Measurements from ENCODE around the gene MORF4L2. TPM values are rescaled to one million over a fixed set of nuclear protein-coding genes. Genes with fewer than 3 reads are reported as not detected.
"Not testable (repeated sequence)": the region's sequence is repeated elsewhere in the genome, so short reads cannot be mapped to it uniquely, and the experiment has no call there.

The MORF4L2 gene
- total and polyA plus RNA-seq, 7 donors: 182 to 524 (median 273) TPM

DNA sequence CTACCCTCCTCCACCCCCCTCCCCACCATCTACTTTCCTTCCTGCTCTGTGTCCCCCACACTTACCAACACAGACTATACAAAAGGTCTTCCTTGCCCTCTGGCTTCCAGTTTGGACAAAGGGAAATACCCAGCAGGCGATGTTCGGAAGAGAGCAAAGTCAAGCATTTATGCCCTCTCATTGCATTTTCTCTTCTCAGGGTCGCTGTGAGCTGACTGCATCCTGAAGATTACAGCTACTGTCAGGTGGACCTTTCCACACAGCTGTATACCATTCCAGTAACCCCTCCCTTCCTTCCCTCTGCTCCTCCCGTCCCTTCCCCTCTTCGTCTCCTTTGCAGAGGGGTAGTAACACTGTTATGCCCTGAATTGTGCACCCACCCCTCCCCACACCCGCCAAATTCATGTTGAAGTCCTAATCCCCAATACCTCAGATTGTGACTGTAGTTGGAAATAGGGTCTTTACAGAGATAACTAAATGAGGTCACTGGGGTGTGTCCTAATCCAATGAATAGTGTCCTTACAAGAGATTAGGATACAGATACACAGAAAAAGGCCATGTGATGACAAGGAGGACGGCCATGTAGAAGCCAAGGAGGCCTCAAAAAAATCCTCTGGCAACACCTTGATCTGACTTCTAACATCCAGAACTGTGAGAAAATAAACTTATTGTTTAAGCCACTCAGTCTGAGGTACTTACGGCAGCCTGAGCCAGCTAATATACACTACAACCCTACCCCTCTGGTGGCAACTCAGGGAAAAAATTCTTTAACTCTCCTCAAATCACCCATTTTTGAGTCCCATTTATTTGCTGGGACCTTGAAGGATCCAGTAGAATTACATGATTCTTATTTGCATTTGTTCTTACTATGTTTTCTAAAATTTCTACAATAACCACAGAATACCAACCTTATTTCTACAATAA, 11.7 kb downstream of the MORF4L2 start:
- H3K9me3 ChIP-seq: no peaks in the 10 kb centered on the region
- no peaks in the 10 kb centered on the region for H3K4me1 ChIP-seq
- intact Hi-C loops (cut with DNase I): no loop called here
- 71 to 86% (median 84%) methylated on average over 8 of the region's 8 CpGs for WGBS, 3 donors
- H3K36me3 ChIP-seq (ENCODE audit: insufficient read depth in 1 of 2, low read depth in 1 of 2): peaks cover 0 to 46% of the 10 kb centered on the region in 2 donors
- no peak overlapping the region for H3K27ac ChIP-seq
- no peak overlapping the region for H3K4me3 ChIP-seq
- DNase-seq (no peak), ATAC-seq (no peak)
- H3K27me3 ChIP-seq (ENCODE audit: insufficient read depth in 3 of 3, low read length in 2 of 3): no peaks in the 10 kb centered on the region
- TF ChIP-seq, protein P1, sequence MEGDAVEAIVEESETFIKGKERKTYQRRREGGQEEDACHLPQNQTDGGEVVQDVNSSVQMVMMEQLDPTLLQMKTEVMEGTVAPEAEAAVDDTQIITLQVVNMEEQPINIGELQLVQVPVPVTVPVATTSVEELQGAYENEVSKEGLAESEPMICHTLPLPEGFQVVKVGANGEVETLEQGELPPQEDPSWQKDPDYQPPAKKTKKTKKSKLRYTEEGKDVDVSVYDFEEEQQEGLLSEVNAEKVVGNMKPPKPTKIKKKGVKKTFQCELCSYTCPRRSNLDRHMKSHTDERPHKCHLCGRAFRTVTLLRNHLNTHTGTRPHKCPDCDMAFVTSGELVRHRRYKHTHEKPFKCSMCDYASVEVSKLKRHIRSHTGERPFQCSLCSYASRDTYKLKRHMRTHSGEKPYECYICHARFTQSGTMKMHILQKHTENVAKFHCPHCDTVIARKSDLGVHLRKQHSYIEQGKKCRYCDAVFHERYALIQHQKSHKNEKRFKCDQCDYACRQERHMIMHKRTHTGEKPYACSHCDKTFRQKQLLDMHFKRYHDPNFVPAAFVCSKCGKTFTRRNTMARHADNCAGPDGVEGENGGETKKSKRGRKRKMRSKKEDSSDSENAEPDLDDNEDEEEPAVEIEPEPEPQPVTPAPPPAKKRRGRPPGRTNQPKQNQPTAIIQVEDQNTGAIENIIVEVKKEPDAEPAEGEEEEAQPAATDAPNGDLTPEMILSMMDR (IDR thresholded peaks at IDR 0.05): no peak

DNA sequence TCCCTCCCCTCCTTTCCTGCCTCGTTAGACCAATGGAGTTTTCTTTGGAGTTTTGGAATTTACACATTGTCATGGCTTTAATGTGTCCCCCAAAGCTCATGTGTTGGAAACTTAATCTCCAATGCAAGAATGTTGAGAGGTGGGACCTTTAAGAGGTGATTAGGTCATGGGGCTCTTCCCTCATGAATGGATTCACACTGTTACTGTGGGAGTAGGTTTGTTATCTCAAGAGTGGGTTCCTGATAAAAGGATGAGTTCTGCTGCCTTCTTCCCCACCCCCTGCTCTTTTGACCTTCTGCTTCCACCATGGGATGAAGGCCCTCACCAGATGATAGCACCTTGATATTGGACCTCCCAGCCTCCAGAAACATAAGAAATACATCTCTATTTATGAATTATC, 16.8 kb downstream of the MORF4L2 start:
- intact Hi-C loops (cut with DNase I): no loop called here
- 67 to 100% (median 73%) methylated on average over 1 of the region's 1 CpG for WGBS, 3 donors
- TF ChIP-seq, protein P1 (IDR thresholded peaks at IDR 0.05): no peak
- Histone ChIP-seq H3K27ac (no peak overlapping the region), H3K27me3 (ENCODE audit: insufficient read depth in 3 of 3, low read length in 2 of 3) (no peaks in the 10 kb centered on the region), H3K4me3 (no peak overlapping the region), H3K4me1 (no peaks in the 10 kb centered on the region), H3K9me3 (no peaks in the 10 kb centered on the region), H3K36me3 (ENCODE audit: insufficient read depth in 1 of 2, low read depth in 1 of 2) (no peaks in the 10 kb centered on the region)
- DNase-seq (no peak), ATAC-seq (no peak)

DNA sequence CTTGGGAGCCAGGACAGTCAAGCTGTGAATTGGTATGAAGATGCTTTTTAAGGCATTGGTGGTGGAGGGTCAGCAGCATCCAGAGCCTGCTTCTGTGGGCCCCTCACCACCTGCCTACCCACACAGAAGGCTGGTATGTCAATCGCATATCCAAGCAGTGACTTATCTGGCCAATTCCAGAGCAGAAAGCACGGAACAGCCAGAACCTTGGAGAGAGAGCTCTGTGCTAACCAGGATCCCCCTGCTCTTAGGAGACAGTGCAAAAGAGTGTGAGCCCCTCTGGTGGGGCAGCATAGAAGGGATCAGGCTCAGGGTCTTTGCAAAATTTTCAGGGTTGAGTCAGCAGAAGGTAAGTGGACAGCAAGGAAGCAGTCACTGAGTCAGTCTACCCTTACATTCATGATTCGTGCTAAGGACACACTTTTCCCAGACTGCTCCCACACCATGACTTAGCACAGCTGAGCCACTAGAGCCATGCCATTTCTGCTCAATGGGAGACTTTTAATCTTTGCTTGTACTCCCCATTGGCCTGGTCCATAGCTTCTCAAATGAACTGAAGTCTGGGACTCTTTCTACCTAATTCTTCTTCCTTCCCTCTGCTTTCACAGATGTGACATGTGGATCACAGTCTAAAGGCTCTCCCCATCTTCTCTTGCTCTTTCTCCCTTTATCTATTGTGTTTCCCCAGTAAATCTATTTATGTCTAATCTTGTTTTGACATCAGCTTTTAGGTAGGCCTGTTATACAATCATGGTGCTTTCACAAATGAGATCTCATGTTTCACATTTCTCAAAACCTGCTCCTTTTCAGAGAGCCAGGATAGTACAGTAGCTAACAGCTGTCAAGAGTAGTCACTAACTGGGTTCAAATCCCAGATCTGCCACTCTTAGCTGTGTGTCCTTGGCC, 20.0 kb downstream of the MORF4L2 start:
- intact Hi-C loops (cut with DNase I): no loop called here
- ATAC-seq: no peak

DNA sequence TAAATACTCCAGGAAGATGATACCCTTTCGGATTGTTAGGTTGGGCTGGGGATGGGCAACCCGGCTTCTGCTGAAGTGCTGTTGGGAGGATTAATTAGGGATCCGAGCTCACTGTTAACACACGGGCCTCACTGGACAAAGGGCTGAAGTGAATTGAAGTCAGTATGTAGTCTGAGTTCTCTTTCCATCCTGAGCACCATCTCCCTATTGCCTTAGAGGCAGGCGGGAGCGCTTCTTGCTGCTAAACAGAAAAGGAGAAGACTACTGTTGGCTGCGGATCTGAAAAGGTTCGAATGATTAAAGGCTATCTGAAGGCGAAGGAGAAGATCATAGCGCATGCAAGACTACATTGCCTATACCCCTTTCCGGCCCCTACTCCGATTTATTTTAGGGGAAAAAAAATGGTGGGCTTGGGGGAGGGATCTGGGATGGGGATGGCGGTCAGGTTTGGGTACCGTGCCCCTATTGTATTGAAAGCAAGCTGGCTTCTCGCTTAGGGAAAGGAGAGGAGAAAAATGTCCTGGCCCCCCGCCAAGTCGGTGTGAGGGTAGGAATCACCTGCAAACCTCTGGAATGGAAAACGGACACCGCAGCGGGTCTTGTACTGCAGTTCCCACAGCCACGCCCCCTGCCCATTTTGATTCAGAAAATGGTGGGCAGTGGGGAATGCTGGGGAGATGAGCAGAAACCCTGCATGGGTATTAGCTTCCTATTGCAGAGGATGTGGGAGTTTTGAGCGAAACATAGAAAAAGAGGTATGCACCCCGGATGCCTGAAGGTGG, 22.3 kb downstream of the MORF4L2 start:
- no peak for ATAC-seq
- 18 to 33% (median 19%) methylated on average over 20 to 23 of the region's 23 CpGs for WGBS, 3 donors
- intact Hi-C loops (cut with DNase I): no loop called here
- Histone ChIP-seq H3K4me1 (no peaks in the 10 kb centered on the region), H3K4me3 (no peak overlapping the region), H3K36me3 (ENCODE audit: insufficient read depth in 1 of 2, low read depth in 1 of 2) (no peaks in the 10 kb centered on the region), H3K9me3 (no peaks in the 10 kb centered on the region), H3K27me3 (ENCODE audit: insufficient read depth in 3 of 3, low read length in 2 of 3) (peaks cover 0 to 45% (median 0%) of the 10 kb centered on the region in 3 donors), H3K27ac (no peak overlapping the region)
- TF ChIP-seq, protein P1 (IDR thresholded peaks at IDR 0.05): no peak
- no peak for DNase-seq

More for the DNA sequence above, 20.0 kb downstream of the MORF4L2 start:
- no peaks in the 10 kb centered on the region for H3K36me3 ChIP-seq (ENCODE audit: insufficient read depth in 1 of 2, low read depth in 1 of 2)
- peaks cover 0 to 28% (median 0%) of the 10 kb centered on the region in 3 donors for H3K27me3 ChIP-seq (ENCODE audit: insufficient read depth in 3 of 3, low read length in 2 of 3)
- H3K4me1 ChIP-seq: no peaks in the 10 kb centered on the region
- TF ChIP-seq, protein P1 (IDR thresholded peaks at IDR 0.05): no peak
- no peak for DNase-seq
- 76 to 98% (median 91%) methylated on average over 3 of the region's 3 CpGs for WGBS, 3 donors
- H3K27ac ChIP-seq: no peak overlapping the region
- no peak overlapping the region for H3K4me3 ChIP-seq
- H3K9me3 ChIP-seq: no peaks in the 10 kb centered on the region

DNA sequence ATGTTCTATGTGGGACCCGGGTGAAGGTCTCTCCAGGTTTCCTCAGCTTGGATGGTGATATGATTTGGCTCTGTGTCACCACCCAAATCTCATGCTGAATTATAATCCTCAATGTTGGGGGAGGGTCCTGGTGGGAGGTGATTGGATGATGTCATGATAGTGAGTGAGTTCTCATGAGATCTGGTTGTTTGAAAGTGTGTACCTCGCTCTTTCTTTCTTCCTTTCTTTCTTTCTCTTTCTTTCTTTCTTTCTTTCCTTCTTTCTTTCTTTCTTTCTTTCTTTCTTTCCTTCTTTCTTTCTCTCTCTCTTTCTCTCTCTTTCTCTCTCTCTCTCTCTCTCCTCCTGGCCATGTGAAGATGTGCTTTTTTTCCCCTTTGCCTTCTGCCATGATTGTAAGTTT, 27.0 kb downstream of the MORF4L2 start:
- ATAC-seq; H3K4me1 ChIP-seq; H3K4me3 ChIP-seq; H3K36me3 ChIP-seq (ENCODE audit: insufficient read depth in 1 of 2, low read depth in 1 of 2); DNase-seq; H3K9me3 ChIP-seq; intact Hi-C loops (cut with DNase I); H3K27ac ChIP-seq: not testable (repeated sequence)
- H3K27me3 ChIP-seq (ENCODE audit: insufficient read depth in 3 of 3, low read length in 2 of 3): peaks cover 0 to 48% (median 0%) of the 10 kb centered on the region in 3 donors
- WGBS, 3 donors: 70 to 90% (median 85%) methylated on average over 2 of the region's 2 CpGs
